NCI-H2107 treated with DMSO at 0.1 percent for 48 hours (cell line): ENCODE data around the gene MCTP1.

ENCODE experiments used
- DNase-seq: peaks from one replicate; lab custom pipeline; 2025; ENCODE audit not compliant: unreplicated experiment; lab: John Stamatoyannopoulos, UW

The MCTP1 gene

DNA sequence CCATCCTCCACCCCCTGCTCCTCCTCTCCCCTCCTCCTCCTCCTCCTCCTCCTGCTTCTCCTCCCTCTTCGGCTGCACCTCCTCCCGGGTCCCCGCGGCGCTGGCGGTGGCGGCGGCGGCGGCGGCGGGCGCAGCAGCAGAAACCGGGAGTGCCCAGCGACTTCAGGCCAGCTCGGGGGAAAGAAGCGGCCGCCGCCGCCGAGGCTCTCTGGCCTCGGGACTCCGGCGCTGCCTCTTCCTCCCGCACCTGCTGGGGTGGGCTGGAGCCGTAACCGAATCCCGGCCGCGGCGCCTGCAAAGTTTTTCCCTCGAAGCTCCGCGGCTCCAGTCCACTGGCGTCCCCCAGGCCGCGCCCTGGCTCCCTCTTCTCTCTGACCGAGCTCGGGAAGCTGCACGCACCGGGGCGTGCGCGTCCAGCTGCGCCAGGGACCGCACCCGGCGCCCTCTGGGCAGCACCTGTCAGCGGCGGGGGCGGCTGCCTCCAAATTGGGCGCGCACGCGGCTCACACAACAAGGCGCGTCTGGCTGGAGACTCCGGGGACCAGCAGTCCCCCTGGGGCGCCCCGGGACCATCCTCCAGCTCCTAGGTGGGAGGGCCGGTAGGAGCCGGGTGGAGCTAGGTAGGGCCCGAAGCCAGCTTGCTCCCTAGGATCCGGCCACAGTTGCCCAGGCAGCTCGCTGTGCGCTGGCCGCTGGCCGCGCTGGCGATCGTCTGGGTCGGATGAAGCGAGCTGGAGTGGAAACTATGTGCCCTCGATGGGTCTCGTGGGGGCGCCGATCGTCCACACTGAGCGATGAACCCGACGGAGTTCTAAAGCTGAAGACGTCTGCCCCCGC is at the start of gene MCTP1:
Gene MCTP1 (minus strand): TSS at position 523 of the 837 bp plus-strand sequence.
- no peak for DNase-seq

DNA sequence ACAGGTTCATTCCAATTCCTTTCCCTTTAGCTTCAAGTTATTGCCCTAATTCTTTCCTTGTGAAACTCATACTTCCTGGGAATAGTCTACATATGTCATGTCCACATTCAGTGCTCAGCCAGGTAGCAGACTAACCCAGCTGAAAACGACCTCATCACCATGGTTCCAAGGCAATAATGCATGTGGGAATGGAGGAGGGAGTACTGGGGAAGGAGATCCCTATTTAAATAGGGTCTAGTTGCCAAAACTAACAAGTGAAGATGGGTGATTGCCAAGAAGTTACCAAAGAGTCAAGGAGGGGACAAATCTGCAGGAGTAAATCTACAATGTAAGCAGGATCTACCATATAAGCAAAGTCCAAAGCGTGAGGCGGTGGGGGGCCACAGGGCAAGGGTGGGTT is 47.3 kb upstream of the MCTP1 start:
- no peak for DNase-seq

DNA sequence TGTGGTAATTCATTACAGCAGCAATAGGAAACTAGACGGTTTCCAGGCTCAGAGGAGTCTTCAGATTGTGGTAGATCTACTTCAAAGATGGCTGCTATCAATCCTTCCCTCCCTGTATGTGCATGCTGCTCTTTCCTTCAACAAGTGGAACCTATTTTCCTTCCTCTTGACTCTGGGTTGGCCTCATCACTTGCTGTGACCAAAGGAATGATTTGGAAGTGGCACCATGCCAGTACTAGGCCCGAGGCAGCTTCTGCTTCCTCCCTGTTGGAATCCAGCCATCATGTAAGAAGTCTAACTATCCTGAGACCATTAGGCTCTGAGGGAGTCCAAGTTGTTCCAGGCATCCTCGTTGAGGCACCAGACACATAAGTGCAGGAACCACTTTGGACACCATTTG is 46.5 kb upstream of the MCTP1 start:
- DNase-seq: no peak

DNA sequence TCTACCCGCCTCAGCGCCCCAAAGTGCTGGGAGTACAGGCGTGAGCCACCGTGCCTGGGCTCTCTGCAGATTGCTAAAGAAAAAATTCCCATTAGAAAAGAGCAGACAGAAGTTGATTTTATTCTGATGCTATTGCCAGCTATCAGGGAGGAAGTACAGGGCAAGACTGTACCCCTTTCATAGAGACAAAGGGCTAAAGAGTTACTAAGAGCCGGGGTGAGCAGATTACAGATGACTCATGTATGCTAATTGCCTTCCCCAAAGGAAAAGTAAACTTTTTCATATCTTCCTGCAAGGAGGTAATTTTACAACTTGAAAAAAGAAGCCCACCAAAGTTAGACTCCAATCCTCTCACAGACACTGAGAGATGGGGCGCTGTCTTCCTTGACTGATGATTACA is 42.3 kb upstream of the MCTP1 start:
- no peak for DNase-seq

DNA sequence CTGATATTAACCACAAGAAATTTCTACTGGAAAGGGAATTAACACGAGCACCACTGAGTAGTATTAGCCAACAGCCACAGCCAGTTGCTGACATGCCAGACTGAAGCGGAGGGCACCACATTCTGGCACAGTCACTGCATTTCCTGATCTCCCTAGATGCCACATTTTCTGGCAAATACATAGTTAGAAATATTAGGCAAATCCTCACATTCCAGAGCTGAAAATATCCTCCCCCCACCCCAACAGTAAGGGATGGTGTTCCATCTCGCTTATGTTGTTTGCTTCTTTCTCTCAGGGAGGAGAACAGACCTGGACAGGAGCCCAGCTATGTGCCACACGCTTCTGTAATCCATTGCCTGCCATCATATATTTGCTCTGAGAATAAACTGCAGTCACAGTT is 32.8 kb upstream of the MCTP1 start:
- no peak for DNase-seq

DNA sequence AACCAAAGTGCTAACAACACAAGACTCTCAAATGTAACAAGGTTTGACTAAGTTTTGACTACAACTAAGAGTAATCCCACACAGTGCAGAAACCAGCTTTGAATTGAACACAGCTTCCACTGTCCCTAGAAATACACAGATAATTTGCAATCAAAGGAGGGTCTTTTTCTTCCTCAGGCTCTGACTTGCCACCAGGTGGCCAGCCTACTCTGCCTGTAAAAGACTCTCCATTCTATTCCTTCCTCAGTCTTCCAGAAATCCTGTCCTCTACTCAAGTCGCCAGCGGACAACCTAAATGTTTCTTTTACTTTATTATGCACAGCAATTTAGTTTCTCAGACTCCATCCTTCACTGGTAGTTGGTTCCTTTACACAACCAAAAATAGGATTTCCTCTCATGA is 32.2 kb upstream of the MCTP1 start:
- DNase-seq: no peak

DNA sequence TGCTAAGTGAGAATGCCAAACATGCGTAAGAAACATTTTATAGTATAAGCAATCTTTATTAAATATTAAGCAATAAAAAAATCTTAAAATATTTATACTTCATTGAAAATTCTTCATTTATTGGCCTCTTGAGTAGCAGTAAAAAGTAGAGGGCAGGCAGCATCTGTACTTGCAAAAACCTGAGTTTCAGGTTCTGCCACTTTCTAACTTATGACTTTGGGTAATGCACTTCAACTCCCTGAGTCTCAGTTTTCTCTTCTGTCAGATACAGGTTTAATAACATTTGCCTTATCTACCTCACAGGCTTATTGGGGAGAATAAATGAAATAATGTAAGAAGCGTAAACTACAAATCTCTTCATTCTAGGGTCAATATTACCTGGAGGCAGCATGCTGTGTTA is 19.8 kb upstream of the MCTP1 start:
- DNase-seq: no peak

DNA sequence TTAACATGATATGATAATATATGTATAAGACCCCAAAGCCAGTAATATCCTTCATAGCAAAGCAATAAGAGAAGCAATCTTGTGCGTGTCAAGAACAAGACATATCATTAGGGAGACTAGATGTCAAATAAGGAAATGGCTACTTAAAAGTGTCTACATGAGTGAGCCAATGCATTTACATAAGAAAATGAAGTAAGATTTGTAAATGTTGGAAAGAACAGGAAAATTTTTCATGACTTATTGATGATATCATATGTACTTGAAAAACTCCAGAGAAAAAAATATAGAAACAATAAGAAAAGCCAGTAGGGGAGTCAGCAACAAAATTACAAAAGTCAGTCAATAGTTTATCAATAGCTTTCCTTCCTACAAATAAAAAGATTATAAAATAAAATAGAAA is 13.8 kb upstream of the MCTP1 start:
- no peak for DNase-seq

DNA sequence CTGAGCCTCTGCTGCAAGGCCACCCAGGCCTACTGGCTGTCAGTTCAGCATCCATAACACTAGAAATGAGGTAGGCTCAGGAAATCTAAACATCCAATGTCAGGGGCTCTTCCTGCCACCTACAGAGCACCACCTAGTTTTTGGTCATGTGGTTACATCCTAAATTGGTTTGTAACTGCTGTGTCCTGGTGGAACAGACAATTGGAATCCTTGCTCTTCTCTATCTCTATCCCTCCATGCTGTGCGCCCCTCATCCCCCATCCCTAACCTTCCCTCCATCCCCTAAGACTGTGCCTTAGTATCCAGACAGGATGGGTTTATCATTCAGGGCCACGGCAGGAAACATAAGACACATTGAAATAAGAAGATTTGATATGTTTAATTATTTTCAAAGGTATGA is 11.4 kb upstream of the MCTP1 start:
- DNase-seq: no peak

DNA sequence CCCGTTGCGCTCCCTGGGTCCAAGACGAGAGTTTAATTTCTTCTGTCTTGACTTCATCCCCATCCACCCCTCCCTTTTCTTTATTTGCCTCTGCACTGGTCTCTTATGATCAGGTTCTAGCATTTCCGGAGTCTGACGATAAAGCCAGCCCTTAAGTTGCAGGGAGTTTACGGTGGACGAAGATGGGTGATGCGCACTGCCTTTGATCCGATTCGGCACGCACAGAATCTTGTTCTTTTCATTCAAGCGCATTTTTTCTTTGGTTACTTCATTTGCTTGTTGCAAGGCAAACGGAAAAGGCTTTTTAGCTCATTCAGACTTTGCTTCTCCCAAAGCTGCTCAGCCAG is 488 bp upstream of the MCTP1 start:
- no peak for DNase-seq

DNA sequence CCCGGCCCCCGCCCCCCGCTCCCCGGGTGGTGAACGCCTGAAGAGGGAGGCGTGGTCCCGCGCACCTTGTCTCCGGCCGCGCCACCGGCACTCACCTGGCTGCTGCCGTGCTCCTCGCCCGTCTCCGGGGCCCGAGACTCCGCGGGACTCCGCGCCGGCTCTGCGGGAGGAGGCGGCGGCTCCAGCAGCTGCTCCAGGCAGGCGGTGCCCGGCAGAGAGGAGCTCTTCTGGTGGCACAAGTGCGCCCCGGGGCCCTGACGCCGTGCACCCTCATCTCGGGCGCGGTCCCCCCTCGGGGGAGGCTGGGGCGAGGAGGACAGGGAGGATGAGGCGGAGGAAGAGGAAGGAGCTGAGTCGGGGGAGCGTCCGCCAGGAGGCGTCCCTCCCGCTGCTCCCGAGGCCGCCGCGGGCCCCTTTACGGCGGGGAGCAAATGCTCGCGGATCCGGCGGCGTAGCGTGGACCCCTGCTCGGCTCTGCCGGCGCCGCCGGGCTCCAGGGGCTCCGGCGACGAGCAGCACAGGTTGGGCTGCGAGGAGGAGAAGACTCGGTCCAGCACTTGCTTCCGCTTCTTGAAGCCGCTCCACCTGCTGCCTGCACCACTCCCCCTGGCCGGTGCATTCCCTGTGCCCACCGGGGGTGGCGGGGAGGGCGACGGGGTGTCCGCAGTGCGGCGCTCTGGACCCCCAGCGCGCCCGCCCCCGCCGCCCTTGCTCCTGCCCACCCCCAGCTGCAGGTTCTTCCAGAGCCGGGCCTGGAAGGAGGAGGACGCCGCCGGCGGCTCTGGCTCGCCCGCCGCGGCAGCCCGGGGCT is 928 bp downstream of the MCTP1 start:
- no peak for DNase-seq

DNA sequence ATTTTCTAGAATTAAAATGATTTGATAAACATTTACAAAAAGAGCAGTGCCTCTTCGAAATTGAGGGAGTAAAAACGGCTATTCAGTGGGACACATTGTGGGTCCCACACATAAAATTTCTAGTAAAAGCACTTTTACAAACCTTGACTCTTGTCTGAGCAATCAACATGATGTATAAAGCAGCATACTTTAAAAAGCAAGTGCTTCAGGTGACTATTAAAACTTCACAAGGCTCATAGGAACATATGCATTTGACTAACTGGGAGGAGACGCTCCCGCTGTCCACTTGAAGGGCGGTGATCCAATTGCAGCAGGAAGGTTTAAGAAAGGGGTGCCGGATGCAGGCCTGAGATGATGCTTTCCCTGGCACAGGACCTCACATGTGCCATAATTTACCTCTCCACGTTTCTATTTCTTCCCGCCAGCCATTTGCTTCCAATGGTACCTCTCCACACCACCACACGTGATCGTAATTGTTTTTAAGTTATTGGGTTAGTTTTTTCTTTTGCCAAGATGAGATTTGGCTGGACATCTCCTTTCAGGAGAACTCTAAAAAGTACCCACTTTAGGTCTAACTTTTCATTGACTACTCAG is 1.8 kb downstream of the MCTP1 start:
- DNase-seq: no peak

DNA sequence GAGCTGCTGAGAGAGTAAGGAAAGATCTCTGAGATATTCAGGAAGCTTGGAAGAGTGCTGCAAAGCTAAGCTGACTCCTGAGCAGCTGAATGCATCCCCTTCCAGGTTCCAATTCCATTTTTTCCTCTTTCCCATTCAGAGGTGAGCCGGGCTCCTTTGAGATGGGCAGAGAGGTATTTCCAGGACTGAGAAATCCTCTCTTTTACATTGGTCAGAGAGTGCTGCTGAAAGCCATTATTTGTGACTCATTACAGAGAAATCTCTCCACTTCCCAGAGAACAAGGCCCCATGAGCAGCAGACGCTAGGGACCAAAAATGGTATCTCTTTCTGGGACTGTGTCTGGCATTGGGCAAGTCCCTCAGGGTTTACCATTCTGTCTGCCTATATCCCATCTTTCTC is 3.7 kb downstream of the MCTP1 start:
- DNase-seq: no peak

DNA sequence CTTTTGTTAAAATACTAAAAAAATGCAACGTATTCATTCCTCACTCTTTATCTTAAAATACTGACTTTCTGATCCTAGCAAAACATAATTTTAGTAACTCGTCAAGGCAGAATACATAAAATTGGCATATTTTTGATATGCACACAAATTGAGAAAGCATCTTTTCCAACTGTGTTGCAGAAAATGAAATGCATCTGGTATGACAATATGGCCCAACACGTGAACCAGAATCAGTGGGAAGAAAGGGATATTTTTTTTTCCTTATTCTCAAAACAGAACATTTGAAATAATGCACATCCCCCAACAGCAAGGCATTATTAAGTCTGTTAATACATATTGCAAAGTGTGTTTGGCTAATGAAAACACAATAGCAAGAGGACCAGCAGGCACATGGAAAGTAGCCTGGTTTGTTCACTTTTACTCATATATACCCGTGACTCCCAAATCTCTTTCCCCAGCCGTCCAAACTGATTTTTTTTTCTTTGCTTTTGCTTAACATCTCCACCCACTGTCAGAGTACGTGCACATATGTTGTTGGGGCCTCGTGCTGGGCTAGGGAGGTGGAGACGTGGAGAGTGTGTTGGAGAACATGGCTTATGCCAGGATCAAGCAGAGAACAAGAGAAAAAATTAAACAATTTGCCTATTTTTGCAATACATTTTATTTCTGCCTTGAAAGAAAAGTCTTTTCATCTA is 4.3 kb downstream of the MCTP1 start:
- DNase-seq: no peak

DNA sequence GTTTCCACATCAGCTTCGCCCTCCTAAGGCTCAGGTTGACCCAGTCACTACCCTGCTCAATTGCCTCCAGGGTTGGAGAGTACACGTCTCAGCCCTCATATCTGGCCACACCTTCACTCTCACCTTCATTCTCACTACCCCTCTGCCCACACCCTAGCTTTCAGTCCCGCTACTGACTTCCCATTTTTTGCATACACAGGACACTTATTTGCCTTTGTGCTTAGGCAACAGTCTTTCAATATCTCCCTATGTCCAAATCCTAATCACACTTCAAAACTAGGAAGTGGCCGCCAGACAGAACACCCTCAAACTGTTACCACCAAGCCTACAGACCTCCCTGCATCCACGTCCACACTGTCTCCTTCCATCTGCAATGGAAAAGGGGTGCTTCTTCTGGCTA is 10.9 kb downstream of the MCTP1 start:
- no peak for DNase-seq

DNA sequence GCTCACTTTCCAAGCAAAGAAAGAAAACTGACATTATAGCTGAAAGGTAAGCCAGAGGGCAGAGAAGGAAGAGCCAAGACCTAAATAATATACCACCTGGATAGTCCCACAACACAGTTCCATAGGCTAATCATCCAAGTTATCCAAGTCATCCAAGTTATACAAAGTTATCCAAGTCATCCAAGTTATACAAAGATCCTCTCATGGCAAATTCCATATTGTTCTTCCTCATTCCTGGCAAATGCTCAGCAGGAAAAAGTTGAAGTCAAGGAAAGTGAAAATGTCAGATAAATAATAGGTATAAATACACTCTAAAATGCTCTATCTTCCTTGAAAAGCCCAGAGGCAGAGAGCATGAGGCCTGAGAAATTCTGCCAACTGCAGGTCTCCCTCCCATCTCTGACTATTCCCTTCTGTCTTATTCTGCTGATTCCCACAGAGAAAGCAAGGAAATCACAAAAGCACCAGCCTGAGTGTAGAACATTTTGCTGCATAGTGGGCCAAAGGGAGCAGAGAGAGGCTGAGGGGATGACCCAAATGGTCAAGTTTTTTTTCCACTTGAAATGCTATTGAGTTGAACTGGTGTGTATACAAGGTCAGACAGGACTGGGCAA is 12.5 kb downstream of the MCTP1 start:
- no peak for DNase-seq

DNA sequence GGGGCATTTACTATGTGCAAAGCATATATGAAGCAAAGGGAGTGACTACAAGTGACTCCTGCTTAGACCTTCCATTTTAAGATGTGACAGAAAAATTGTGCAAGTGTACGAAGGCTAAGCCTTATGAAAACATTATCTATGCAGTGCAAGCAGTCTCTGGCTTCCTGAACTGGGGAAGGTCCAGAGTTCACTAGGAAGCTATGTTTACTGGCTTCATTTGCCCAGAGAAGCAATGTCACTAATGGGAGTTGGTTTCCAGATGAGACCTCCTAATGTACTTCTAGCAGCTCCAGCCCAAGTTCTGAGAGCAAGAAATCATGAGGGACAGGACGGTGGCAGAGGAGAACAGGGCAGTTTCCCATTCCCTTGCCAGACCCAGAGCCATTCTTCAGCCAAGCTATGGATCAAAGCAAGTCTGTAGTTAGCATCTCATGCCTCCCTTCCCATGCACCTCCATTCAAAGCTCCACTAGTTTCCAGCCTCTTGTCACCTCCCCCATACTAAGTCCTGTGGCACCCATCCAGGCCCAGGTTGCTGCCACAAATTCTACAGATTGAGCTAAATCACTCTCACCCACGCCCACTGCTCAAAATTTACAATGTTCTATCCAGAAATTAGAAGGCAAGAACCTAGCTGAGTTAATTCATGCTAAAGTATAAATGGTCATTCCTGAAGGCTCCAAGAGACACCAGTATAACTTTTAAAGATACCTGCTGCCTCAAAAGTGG is 21.8 kb downstream of the MCTP1 start:
- DNase-seq: no peak

DNA sequence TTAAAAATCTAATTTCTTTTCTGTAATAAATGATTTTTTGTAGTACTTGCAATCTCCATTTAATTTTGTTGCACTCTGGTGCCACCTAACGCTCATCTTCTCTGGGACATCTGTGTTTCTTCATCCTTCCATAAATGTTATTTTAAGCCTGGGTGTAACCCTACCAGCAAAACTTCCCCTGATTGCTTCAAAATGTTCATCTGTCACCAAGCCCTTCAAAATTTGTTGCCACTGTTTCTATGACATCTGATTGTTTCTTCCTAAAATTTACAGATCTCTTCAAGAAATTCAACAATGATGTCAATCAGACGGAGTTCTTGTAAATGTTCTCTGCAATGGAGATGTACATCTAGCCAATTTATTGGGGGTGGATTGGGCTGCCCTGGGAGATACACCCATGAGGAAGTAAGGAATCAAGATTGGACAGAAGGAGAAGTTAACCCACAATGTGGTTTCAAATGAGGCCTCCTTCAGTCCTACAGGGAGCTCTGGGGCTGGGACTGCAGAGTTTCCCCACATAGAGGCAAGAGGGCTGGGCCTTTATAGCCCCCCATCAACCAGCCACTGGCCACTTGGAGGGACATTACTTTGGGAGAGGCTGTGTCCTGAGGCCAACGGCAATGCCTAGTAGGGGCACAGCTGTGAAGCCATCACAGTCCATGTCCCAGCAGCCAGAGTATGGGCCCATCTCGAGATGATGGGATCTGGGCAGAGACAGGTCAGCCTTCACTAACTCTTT is 23.3 kb downstream of the MCTP1 start:
- no peak for DNase-seq

DNA sequence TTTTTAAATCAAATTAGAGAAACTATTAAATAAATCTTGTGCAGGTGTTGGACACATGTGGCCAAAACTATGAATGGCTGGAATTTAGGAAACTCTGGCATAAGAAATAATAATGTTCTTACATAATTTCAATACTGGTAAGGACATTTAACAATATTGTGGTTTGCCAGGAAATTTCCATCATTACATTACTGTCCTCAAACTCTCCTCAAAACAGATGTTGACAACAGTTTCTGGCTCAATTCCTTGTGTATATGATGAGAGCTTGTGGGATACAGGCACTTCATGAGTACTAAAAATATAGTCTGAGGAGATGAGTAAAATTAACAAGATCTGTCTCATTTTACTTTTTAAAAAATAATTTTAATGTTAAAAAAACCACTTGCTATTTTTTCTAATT is 27.9 kb downstream of the MCTP1 start:
- no peak for DNase-seq

DNA sequence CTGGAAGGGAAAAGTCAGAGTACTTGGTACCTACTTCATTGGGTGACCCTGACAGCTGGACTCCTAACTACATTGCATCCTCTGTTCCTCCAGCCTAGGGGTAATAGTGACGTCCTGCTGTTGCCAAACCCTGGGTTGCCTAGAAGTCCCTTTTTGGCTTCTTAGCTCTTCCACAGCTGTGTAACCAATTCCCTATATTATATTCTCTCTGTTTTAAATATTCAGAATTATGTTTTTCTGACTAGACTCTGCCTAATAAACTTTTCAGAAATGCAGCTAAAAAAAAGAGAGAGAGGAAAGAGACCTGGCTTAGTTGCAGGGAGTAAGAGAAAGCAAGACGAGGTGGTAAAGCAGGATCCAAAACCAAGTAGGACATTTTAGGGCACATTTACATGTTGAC is 28.4 kb downstream of the MCTP1 start:
- no peak for DNase-seq
